ENCODE data around the gene CPA2. TPM values are rescaled to one million over a fixed set of nuclear protein-coding genes. Genes with fewer than 3 reads are reported as not detected.

Gene CPA2
- total and polyA plus RNA-seq, 7 donors, result 0.23 to 0.32 (median 0.30) TPM; not detected in 4

GRCh38 chr7:130266961-130267321 lies 278 bp downstream of the CPA2 start:
- Histone ChIP-seq H3K27ac (no peak overlapping the region), H3K9me3 (no peaks in the 10 kb centered on the region), H3K4me1 (no peaks in the 10 kb centered on the region), H3K27me3 (ENCODE audit: insufficient read depth in 3 of 3, low read length in 2 of 3) (peaks cover 0 to 13% (median 2%) of the 10 kb centered on the region in 3 donors), H3K4me3 (no peak overlapping the region), H3K36me3 (ENCODE audit: insufficient read depth in 1 of 2, low read depth in 1 of 2) (no peaks in the 10 kb centered on the region)
- TF ChIP-seq, protein P1, sequence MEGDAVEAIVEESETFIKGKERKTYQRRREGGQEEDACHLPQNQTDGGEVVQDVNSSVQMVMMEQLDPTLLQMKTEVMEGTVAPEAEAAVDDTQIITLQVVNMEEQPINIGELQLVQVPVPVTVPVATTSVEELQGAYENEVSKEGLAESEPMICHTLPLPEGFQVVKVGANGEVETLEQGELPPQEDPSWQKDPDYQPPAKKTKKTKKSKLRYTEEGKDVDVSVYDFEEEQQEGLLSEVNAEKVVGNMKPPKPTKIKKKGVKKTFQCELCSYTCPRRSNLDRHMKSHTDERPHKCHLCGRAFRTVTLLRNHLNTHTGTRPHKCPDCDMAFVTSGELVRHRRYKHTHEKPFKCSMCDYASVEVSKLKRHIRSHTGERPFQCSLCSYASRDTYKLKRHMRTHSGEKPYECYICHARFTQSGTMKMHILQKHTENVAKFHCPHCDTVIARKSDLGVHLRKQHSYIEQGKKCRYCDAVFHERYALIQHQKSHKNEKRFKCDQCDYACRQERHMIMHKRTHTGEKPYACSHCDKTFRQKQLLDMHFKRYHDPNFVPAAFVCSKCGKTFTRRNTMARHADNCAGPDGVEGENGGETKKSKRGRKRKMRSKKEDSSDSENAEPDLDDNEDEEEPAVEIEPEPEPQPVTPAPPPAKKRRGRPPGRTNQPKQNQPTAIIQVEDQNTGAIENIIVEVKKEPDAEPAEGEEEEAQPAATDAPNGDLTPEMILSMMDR (IDR thresholded peaks at IDR 0.05), result no peak
- no peak for DNase-seq
- no peak for ATAC-seq
- intact Hi-C loops (cut with DNase I), result no loop called here
- WGBS, 3 donors, result 75 to 85% (median 81%) methylated on average over 1 of the region's 1 CpG

GRCh38 chr7:130268463-130269317 lies 2.0 kb downstream of the CPA2 start:
- H3K36me3 ChIP-seq (ENCODE audit: insufficient read depth in 1 of 2, low read depth in 1 of 2), result no peaks in the 10 kb centered on the region
- H3K27ac ChIP-seq, result no peak overlapping the region
- H3K4me3 ChIP-seq, result no peak overlapping the region
- ATAC-seq, result peak in 2 of 4 donors; percentile 42 to 51
- H3K4me1 ChIP-seq, result peaks cover 5% of the 10 kb centered on the region
- intact Hi-C loops (cut with DNase I), result no loop called here
- no peak for DNase-seq
- TF ChIP-seq, protein P1 (IDR thresholded peaks at IDR 0.05), result no peak
- 38 to 51% (median 46%) methylated on average over 6 of the region's 6 CpGs for WGBS, 3 donors
- H3K27me3 ChIP-seq (ENCODE audit: insufficient read depth in 3 of 3, low read length in 2 of 3), result peaks cover 0 to 26% (median 5%) of the 10 kb centered on the region in 3 donors
- no peaks in the 10 kb centered on the region for H3K9me3 ChIP-seq

- intact Hi-C loops (cut with DNase I), result no loop called here
- ATAC-seq, result no peak
- 49 to 71% (median 59%) methylated on average over 1 of the region's 1 CpG for WGBS, 3 donors
Observed at GRCh38 chr7:130269318-130269694, 2.6 kb downstream of the CPA2 start.

GRCh38 chr7:130270947-130271800 lies 4.5 kb downstream of the CPA2 start:
- no peaks in the 10 kb centered on the region for H3K9me3 ChIP-seq
- peaks cover 5% of the 10 kb centered on the region for H3K4me1 ChIP-seq
- no peak overlapping the region for H3K4me3 ChIP-seq
- peaks cover 0 to 42% (median 5%) of the 10 kb centered on the region in 3 donors for H3K27me3 ChIP-seq (ENCODE audit: insufficient read depth in 3 of 3, low read length in 2 of 3)
- no peaks in the 10 kb centered on the region for H3K36me3 ChIP-seq (ENCODE audit: insufficient read depth in 1 of 2, low read depth in 1 of 2)
- H3K27ac ChIP-seq, result no peak overlapping the region
- WGBS, 3 donors, result 91 to 94% (median 94%) methylated on average over 12 of the region's 12 CpGs
- intact Hi-C loops (cut with DNase I), result loop anchor here in 1 of 2 donors (10.0 kb wide), 2 partner anchors 84 to 214 kb away; no protein-coding TSS in a partner anchor
- no peak for ATAC-seq
- TF ChIP-seq, protein P1 (IDR thresholded peaks at IDR 0.05), result no peak
- no peak for DNase-seq

More at GRCh38 chr7:130269318-130269694, 2.6 kb downstream of the CPA2 start:
- Histone ChIP-seq H3K4me1 (peaks cover 5% of the 10 kb centered on the region), H3K27me3 (ENCODE audit: insufficient read depth in 3 of 3, low read length in 2 of 3) (peaks cover 0 to 32% (median 5%) of the 10 kb centered on the region in 3 donors), H3K36me3 (ENCODE audit: insufficient read depth in 1 of 2, low read depth in 1 of 2) (no peaks in the 10 kb centered on the region), H3K9me3 (no peaks in the 10 kb centered on the region), H3K4me3 (no peak overlapping the region), H3K27ac (no peak overlapping the region)
- DNase-seq, result no peak
- TF ChIP-seq, protein P1 (IDR thresholded peaks at IDR 0.05), result no peak
